NCI-H2227 (cell line): Measurements from ENCODE around the gene HK1.
"Not testable (repeated sequence)": the region's sequence is repeated elsewhere in the genome, so short reads cannot be mapped to it uniquely, and the experiment has no call there.

Experiments used
- DNase-seq: peaks from one replicate; lab custom pipeline; 2025; ENCODE audit not compliant: unreplicated experiment; lab: John Stamatoyannopoulos, UW

The HK1 gene

GRCh38 chr10:69445041-69445440, 166.7 kb downstream of the HK1 start:
- DNase-seq: no peak

GRCh38 chr10:69446229-69446628, 167.9 kb downstream of the HK1 start:
- no peak for DNase-seq

GRCh38 chr10:69446650-69447151, 168.4 kb downstream of the HK1 start:
- no peak for DNase-seq

- DNase-seq: peak; percentile 24
Observed at GRCh38 chr10:69449841-69450240, 171.5 kb downstream of the HK1 start.

- DNase-seq: not testable (repeated sequence)
Observed at GRCh38 chr10:69450395-69450794, 172.1 kb downstream of the HK1 start.

- DNase-seq: peak; percentile 89
Observed at GRCh38 chr10:69451209-69451783, 173.0 kb downstream of the HK1 start, which contains the start of gene TSPAN15. Gene TSPAN15, plus strand, starts transcription at chr10:69451465. Its CDS starts 130 bp downstream, at chr10:69451595.
